GM19455 (cell line): ENCODE results near the gene FOXO1.

ENCODE experiments used
- ATAC-seq: cut with Tn5 transposase; IDR thresholded peaks from one replicate; pipeline ENCODE4 v1.9.1; 2021; ENCODE audit not compliant: unreplicated experiment

FOXO1 gene

DNA sequence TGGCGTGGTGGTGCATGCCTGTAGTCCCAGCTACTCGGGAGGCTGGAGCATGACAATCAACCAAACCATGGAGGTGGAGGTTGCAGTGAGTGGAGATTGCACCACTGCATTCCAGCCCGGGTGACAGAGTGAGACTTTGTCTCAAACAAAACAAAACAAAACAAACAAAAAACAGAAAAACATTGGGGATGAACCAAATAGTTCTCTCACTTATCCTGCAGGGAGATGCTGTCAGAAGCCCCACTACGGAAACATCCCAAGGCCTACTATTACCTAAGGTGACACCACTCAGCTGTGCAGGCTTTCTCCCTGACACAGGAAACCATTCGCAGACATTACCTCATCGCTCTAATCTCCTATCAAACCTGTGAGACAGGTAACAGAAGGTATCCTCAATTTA is 113.5 kb downstream of the FOXO1 start:
- ATAC-seq = no peak

DNA sequence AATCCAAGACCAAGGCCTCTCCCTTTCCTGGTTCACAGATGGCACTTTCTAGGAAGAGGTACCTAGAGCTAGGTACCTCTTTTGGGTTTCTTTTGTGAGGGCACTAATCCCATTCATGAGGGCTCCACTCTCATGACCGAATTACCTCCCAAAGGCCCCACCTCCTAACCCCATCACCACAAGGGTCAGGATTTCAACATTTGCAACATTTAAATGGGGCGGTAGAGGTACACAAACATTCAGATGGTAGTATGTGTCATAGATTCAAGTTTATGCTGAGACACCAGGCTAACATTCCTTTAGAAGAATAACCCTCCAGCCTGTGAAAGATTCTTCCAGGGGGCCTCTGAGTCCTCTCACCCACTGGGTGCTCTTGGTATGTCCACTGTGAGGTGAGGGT is 116.3 kb downstream of the FOXO1 start:
- no peak for ATAC-seq

DNA sequence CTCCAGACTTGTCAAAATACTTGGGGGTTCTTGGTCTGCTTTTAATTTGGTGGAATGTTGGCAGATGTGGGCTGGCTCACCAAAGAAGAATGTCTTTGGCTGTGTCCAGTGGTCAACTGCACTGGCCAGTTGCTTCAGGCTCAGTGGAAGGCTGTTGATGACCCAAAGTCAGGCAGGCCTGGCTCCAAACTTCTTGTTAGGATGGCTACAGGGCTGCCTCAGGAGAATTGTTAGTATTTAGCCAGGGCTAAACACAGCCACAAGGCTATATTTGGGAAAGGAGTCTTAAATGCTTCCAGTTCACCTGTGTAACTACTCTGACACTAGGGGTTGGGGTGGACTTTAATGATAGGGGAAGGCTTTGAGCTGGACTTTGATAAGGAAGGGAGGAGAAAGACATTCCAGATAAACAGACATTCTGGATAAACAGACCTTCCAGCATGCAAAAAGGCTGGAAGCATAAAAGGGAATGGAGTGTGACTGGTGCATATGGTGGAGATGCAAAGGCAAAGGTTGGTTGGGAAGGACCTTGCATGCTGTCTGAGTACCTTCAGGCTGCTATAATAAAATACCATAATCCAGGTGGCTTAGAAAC is 116.8 kb downstream of the FOXO1 start:
- no peak for ATAC-seq

DNA sequence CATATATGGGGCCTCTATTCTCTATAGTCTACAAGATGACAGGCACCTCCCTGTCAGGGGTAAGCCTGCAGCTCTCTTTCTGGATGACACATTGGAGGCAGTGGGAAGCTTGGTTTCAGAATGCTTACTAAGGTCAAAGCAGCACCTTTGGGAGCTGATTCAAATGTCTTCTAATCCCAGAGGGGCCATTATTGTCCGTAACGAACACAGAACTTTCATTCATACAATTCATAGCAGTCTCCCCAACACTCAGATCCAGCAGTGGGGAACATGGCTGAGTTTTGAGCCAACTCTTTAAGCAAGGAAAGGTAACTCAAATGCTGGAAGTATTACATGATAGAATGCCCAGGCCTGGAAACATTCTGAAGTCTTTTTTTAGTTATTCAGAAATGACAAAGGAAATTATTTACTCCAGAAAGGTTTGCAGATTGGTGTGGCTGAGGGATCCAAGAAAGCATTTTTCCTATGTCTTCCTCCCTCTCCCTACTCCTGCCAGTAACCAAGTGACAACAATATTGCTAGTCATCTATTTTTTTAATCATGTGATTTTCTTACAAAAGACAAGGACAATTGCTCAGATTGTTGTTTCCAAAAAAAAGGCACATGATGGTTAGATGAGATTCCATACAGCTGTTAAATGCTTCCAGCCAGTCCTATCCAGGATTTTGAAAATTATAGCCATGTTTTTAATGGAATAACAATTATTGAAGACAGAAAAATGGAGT is 118.7 kb downstream of the FOXO1 start:
- no peak for ATAC-seq

DNA sequence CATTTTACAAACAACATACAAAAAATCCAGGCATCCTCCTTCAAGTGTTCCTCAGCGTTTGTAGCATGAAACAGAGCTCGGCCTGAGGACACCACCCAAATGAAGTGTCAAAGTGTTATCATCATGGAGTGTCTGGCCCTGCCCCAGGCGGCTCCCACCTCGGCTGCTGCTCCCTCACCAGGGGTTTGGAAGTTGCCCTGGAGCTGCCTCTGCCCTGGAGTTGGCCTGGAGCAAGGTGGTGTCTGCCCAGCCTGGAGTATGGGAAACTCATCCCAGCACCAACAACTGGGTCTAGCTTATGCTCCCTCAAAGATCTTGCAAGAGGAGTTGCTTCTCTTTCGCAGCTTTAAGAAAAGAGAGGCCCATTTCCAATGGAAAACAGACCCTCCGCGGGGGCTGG is 120.4 kb downstream of the FOXO1 start:
- ATAC-seq = no peak

DNA sequence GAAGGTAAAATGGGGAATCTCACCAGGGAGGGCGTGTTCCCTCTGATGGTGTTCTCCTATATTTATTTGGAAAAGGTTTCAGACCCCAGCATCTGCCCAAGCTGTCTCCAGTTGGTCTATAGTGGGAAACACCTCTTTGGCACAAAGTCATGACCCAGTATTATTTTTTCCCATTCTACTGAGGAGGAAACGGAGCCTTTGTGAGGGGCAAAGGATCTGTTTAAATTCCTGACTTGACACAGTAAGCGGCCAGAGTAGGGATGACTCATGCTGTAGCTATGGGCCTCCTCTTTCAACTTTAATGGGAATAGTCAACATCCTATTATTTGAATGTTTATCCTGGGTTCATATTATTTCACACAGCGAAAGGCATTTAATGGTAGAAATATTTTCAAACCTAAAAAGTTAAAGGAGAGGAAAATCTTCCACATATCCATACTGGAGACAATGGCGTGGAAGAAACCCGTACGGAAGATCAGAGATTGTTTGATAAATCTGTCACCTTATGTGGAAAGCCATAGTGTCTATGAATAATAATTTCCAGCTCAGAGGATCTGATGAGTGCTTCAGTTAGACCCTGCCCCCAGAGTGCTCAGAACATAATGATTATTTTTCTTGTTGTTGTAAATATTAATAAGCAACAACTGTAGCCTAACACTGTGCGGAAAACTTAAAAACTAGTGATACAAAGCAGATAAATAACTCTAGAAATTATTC is 126.0 kb downstream of the FOXO1 start:
- no peak for ATAC-seq

DNA sequence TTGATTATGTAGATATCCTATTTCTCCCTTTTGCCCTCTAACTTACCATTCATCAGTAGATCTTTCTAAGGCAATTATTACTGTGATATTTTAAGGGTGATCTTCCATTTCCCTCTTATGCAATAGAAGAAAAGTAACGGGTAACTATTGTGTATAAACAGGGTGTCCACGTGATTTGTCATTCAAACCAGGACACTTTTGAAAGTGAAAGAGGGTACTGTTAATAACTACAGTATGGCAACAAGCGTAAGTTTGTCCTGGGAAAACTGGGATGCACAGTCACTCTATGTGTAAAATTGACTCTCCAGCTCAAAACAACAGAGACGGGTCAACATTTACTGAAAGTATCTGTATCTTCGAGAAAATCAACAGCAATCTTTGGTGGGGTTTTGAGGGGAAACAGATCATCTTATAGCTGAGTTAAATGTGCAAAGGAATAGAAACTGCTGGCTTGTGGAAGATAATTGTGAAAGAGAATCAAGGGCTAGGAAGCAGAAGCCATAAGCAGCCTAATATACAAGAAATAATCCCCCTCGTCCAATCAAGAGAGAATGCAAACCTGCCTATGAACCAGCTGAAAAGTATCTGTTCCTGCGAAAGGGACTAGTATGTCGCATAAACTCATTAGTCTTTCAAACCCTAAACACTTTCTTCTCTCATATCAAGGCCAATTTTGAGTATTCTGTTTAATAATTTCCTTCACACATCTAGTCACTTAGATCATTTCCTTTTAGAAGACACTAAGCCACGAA is 126.7 kb downstream of the FOXO1 start:
- no peak for ATAC-seq

DNA sequence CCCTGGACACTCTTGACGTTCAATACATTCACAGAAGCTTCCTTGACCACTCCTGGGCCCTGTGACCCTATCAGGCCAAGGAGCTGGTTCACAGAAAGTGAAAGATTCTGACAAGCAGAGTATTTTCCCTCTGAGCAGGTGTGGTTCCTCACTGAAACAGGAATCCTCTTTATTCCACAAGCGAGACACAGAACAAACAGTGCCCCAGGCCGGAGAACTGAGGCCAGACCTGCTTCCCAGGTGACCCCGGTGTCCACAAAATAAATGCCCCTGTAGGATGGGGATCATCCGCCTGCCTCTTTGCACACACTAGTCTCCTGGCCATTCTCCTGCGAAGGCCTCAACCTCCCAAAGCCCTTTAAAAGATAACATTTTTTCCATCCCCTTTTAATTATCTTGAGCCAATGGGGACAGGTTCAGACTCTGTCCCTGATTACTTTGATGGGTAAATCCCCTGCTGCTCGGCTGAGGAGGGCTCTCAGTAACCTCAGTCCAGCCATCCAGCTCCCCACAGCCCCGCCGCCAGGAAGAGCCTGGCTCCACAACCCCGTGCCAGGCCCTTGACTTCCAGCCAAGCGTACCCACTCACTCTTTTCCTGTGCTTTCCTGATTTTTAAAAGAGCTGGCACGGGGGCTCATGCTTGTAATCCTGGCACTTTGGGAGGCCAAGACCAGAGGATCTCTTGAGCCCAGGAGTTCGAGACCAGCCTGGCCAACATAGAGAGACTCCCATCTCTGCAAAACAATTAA is 129.1 kb downstream of the FOXO1 start:
- no peak for ATAC-seq

DNA sequence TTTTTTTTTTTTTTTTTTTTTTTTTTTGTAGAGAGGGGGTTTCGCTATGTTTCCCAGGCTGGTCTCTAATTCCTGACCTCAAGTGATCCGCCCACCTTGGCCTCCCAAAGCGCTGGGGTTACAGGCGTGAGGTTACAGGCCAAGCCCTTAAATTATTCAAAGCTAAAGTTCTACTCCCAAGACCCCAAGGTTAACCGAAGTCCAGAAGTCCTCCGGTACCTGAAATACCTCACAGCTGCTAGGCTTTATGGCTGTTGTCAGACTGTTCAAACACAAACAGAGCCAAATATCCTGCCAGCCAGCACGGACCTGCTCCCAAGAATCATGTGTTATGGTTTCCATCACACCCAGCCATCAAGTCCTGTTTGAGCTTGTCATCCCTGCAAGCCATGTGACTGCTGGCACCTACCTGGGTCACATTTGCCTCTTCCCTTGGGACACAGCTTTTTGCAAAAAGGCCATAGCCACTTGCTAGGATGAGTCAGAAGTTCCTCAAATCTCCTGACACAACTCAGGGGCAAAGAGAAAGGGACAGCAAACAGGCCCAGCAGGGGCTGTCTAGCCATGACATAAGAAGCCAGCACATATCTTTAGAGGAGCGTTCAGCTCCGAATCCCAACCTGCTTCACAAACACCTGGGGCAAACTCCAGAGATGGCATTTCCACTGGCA is 129.9 kb downstream of the FOXO1 start:
- ATAC-seq = no peak

DNA sequence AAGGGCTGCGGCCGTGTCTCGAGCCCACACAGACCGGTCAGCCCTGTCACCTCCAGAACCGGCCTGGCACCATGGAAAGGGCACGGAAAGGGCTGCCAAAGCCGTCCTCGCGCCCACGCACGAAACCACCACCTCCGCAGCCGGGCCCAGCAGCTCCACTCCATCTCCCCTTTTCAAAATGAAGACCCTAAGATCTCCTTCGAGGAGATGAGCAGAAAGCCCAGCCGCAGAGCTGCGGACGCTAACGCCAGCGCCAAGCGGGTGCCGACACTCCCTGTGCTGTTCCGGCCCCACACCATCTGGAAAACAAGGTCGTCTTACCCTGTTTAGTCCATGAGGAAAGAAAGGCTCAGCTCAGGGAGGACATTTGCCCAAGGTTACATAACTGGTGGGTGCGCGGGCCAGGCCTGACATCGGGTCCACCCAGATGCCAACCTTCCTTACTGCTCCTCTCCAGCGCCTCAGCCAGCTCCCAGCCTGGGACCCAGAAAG is 131.1 kb downstream of the FOXO1 start:
- no peak for ATAC-seq

DNA sequence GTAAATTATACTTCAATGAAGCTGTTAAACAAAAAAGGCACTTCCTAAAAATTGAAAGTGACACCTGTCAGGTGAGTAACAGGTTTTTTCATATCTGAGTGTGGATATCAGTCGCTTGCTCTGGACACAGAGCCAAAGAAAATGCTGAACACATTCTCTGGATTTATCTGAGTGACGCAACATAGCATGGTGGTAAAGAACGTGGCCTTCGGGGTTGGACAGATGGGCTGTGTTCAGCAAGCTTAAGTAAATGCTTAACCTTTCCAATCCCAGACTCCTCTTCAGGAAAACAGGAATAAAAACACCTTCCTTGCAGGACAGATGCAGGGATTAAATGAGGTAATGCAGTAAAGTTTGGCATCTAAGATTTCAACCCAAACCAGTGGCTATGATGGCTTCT is 132.0 kb downstream of the FOXO1 start:
- ATAC-seq = no peak

DNA sequence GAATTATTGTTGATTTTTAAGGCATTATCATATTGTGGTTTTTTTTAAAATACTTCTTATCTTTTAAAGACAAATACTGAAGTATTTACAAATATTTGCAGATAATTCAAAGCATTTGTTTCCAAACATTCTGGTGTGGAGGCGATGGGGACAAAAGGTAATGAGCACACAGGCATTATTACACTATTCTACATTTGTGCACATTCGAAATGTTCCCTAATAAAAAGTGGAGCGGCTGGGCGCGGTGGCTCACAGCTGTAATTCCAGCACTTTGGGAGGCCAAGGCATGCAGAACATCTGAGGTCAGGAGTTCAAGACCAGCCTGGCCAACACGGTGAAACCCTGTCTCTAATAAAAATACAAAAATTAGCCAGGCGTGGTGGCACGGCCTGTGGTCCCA is 133.4 kb downstream of the FOXO1 start:
- no peak for ATAC-seq

DNA sequence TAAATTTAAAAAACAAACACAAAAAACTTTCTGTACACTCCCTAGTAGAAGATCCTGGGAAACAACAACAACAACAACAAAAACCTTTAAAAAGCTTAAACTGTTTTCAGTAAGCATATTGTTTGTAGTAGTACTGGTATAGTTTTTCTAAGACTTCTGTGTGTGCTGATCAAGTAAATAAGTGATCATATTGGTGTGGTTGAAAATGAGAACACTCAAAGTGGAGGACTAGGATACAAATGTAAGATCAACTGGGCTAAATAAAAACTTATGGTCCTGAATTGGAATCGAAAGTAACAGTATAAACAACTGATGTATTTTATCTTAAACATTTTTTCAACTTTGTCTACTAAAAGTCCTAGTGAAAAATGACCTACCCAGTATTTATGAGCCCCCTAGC is 135.5 kb downstream of the FOXO1 start:
- ATAC-seq = no peak

DNA sequence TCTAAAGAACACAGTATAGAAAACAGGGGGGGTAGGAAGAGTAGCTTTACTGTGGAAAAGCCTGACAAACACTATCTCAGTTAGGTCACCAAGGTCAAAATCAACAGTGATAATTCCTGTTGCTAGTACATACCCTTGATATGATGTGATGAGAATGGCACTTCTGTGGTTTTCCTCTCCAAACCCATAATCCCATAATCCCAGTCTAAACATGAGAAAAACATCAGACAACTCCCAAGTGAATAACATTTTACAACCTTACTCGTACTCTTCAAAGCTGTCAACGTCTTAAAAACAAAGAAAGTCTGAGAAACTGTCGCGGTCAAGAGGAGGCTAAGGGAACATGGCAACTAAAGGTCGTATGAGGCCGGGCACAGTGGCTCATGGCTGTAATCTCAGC is 137.6 kb downstream of the FOXO1 start:
- no peak for ATAC-seq

DNA sequence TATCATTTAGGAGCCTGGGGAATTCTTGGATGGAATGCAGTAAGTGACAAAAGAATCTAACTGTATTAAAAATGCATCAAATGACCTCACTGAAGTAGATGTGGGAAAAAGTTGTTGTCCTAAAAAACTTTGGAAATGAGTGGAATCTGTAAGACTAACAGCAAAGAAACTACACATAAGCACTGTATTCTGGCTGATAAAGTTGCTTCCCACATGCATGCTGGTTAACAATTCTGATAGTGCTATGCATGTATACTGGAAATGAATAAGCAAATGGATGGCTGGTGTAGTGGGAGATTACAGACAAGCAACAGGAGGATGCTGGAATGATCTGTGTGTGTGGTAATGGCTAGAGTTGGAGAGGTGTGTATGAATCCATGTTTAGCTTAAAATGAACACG is 138.5 kb downstream of the FOXO1 start:
- ATAC-seq = no peak

DNA sequence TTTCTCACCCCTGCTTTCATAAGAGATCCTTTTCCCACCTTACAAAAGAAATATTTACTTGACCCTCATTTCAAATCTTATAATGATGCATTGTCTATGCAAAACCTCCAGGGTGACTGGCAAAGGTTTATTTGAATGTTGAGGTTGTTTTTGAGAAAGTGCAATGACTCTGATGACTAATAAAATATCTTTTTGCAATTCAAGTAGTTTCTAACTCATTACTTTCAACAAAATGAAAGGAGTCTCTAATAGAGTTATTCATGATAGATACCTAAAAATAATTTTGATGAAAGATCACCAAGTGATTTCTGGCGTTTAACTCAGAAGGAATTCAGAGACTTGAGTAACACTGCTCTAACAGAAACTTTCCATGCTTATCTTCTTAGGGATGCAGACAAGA is 144.2 kb downstream of the FOXO1 start:
- no peak for ATAC-seq

DNA sequence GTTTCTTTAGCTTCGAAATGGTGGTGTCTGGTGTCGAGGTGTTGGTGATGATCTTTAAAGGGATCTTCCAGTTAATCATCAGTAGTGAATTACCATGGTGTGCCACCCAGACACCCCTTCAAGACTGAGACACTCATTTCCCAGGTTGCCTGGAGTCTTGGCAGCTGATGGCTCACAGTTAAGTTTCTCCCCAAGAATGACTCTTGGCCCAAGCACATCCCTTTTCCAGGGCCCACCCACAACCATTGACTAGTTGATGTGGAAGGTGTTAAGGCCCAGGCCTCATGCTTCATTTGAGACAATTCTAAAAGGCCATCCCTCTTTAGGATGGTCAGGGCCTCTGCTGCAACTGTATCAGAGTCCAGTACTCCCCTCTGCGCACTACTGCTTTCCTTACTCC is 145.5 kb downstream of the FOXO1 start:
- ATAC-seq = no peak

DNA sequence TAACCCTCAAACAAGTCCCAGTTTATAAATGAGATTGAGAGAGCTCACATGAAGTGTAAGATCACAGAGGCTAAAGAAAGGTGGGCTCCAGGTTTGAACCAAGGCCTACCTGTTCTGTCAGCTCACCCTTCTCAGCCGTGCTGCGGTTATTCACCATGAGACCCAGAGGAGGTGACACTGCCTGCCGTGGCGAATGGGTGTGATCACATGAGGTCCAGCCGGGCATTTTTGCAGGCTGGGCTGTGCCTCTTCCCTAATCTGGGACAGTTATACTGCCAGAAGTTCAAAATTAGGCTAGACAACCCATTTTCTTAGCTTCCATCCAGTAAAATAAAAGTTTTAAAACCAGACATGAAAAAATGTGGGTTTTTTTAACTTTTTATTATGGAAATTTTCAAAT is 146.8 kb downstream of the FOXO1 start:
- ATAC-seq = no peak

DNA sequence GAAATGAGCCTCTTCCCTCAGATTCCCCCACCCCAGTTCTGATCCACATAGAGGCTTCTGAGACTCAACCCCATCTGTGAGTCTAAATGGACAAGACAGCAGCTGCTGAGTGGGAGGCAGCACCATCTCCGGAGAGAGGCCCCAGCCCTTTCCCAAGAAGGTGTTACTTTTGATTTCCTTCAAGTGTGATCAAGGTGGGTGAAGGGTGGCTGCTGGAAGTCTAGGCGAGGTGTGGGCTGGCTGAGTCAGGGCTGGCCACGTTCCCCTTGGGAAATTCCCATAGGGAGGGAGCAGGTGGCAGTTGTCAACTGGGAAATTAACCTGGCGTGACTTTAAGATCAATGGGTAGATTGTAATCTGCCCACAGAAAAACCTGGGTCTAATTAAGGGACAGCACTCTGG is 148.0 kb downstream of the FOXO1 start:
- no peak for ATAC-seq
